ENCODE measurements around the gene NUP85.

GRCh38 chr17:75252039-75252816 lies 46.7 kb downstream of the NUP85 start:
- TF ChIP-seq, protein P1, sequence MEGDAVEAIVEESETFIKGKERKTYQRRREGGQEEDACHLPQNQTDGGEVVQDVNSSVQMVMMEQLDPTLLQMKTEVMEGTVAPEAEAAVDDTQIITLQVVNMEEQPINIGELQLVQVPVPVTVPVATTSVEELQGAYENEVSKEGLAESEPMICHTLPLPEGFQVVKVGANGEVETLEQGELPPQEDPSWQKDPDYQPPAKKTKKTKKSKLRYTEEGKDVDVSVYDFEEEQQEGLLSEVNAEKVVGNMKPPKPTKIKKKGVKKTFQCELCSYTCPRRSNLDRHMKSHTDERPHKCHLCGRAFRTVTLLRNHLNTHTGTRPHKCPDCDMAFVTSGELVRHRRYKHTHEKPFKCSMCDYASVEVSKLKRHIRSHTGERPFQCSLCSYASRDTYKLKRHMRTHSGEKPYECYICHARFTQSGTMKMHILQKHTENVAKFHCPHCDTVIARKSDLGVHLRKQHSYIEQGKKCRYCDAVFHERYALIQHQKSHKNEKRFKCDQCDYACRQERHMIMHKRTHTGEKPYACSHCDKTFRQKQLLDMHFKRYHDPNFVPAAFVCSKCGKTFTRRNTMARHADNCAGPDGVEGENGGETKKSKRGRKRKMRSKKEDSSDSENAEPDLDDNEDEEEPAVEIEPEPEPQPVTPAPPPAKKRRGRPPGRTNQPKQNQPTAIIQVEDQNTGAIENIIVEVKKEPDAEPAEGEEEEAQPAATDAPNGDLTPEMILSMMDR (IDR thresholded peaks at IDR 0.05) = no peak
- no peak for TF ChIP-seq POLR2AphosphoS5 (IDR thresholded peaks at IDR 0.05; ENCODE audit: low read depth, low read length)
- TF ChIP-seq SIN3A (IDR thresholded peaks at IDR 0.05; ENCODE audit: borderline replicate concordance, insufficient read depth, low read depth, low read length) = no peak
